ENCODE measurements around the gene AK8.

The AK8 gene

DNA sequence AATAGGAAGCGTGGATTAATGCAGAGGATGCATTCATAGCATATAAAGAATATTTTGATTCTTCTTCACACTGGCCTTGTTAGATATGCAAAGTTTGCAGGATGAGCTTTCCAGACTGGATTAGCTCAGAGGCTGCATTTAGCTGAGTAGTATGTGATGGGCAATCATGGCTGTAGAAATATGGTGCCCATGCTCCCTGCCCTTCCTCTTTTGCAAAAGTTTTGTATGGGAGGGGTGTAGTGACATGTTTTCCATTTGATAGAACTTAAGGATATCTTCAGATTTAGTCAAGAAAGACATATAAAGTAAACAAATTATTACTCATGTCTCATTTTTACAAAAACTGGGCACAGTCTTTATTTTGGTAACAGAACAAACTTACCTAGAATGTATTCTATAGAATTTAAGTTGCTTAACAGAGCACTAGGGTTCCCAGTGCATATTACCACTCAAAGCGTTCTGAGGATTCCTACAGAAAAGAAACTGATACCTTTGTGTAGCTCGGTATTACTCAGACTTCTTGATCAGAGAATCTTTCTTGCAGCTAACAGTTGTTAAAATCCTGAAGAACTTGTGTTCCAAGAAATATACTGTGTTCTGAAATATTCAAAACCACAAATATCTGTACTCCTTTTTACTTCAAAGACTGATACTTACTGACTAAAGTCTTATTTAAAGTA lies 198.0 kb downstream of the AK8 start:
- no peak for TF ChIP-seq CTCF (IDR thresholded peaks at IDR 0.05; ENCODE audit: extremely low read depth, insufficient read depth, missing control alignments)
- in situ Hi-C loops (cut with MboI; ENCODE audit: low pct_unique_long_range_greater_than_20kb, low sequenced_read_pairs, unreplicated experiment) = no loop called here
- DNase-seq (ENCODE audit: low spot score) = no peak

- DNase-seq (ENCODE audit: low spot score) = no peak
Observed at GRCh38 chr9:132677976-132678375, 200.1 kb downstream of the AK8 start.

More at GRCh38 chr9:132677976-132678375, 200.1 kb downstream of the AK8 start:
- in situ Hi-C loops (cut with MboI; ENCODE audit: low pct_unique_long_range_greater_than_20kb, low sequenced_read_pairs, unreplicated experiment) = no loop called here
- no peak for TF ChIP-seq CTCF (IDR thresholded peaks at IDR 0.05; ENCODE audit: extremely low read depth, insufficient read depth, missing control alignments)

All from GM13977 (cell line).